Stomach (tissue), 4 donors: ENCODE data around the gene PRKCE.

Experiments used
- CTCF ChIP-seq, 7 experiments: fragments of 450-650 bp in 4 of 7; fragments of 200-600 bp in 3 of 7; sonication (generic) in 3 of 7; IDR thresholded peaks; one replicate each; pipeline ENCODE4 v1.5.1; 2016 to 2019; ENCODE audit warnings: antibody characterized with exemption in 7 of 7, control low read depth in 2 of 7, mild to moderate bottlenecking in 1 of 7
- POLR2A ChIP-seq, 4 donors: fragments of 450-650 bp; IDR thresholded peaks; one replicate each; pipeline ENCODE4 v1.6.1; 2016; ENCODE audit warnings: antibody characterized with exemption in 4 of 4, control low read depth in 2 of 4, mild to moderate bottlenecking in 1 of 4, moderate library complexity in 1 of 4
- POLR2AphosphoS5 ChIP-seq, 3 donors: sonication (generic); formaldehyde crosslinking; IDR thresholded peaks; one replicate each; pipeline ENCODE4 v1.6.1; 2016; ENCODE audit warnings: antibody characterized with exemption in 3 of 3

GRCh38 chr2:46144133-46144800, 492.8 kb downstream of the PRKCE start:
- no peak for TF ChIP-seq CTCF (IDR thresholded peaks at IDR 0.05)
- TF ChIP-seq POLR2A (IDR thresholded peaks at IDR 0.05) = no peak
- TF ChIP-seq POLR2AphosphoS5 (IDR thresholded peaks at IDR 0.05) = no peak
